SK-N-MC (cell line): ENCODE measurements around the gene MS4A18.

Source experiments
- DNase-seq: peaks from one replicate; pipeline ENCODE4 v3.0.0-alpha.2; 2011; ENCODE audit warnings: low read depth, low spot score
- H3K27ac ChIP-seq: fragments of 200-600 bp; sonication (generic); 2 replicates; pipeline ENCODE4 v1.5.1; 2016; ENCODE audit warnings: mixed run types
- H3K36me3 ChIP-seq: fragments of 200-600 bp; sonication (generic); 2 replicates; pipeline ENCODE4 v1.6.1; 2017; ENCODE audit warnings: antibody characterized with exemption, low read length, mixed read lengths; ENCODE audit not compliant: insufficient read depth
- H3K4me3 ChIP-seq: fragments of 200-600 bp; sonication (generic); 2 replicates; pipeline ENCODE4 v1.5.1; 2016
- H3K9ac ChIP-seq: fragments of 200-600 bp; sonication (generic); 2 replicates; pipeline ENCODE4 v1.8.0; 2017; ENCODE audit warnings: mixed run types, mixed read lengths; ENCODE audit not compliant: insufficient read length
- H3K9me3 ChIP-seq: fragments of 200-600 bp; sonication (generic); 2 replicates; pipeline ENCODE4 v1.6.1; 2017; ENCODE audit warnings: low read depth, mild to moderate bottlenecking, antibody characterized with exemption, low read length, moderate library complexity, mixed read lengths
- EZH2 ChIP-seq: fragments of 200-600 bp; sonication (generic); IDR thresholded peaks from one replicate; pipeline ENCODE4 v1.6.1; 2017; ENCODE audit warnings: antibody characterized with exemption
- FOXP2 ChIP-seq: optimal IDR thresholded peaks from 2 replicates; pipeline ENCODE3; 2011; ENCODE audit warnings: mild to moderate bottlenecking, moderate library complexity; ENCODE audit not compliant: insufficient read depth; ENCODE audit errors: extremely low read length, control extremely low read depth
- POLR2AphosphoS5 ChIP-seq: IDR thresholded peaks from 2 replicates; pipeline ENCODE4 v1.6.1; 2012; ENCODE audit warnings: mild to moderate bottlenecking, low read depth, low read length, borderline replicate concordance

The MS4A18 gene

GRCh38 chr11:60761436-60762190 lies 37.1 kb downstream of the MS4A18 start:
- Histone ChIP-seq H3K27ac (no peak overlapping the region), H3K9me3 (no peaks in the 10 kb centered on the region), H3K9ac (no peak overlapping the region), H3K36me3 (no peaks in the 10 kb centered on the region), H3K4me3 (no peak overlapping the region)
- no peak for TF ChIP-seq FOXP2
- no peak for TF ChIP-seq EZH2
- no peak for TF ChIP-seq POLR2AphosphoS5
- DNase-seq, result no peak

GRCh38 chr11:60762851-60763691 lies 38.6 kb downstream of the MS4A18 start:
- no peak overlapping the region for H3K27ac ChIP-seq
- TF ChIP-seq FOXP2, result no peak
- no peak for TF ChIP-seq EZH2
- no peak for TF ChIP-seq POLR2AphosphoS5
- DNase-seq, result no peak
- no peak overlapping the region for H3K4me3 ChIP-seq
- no peak overlapping the region for H3K9ac ChIP-seq
- no peaks in the 10 kb centered on the region for H3K9me3 ChIP-seq
- H3K36me3 ChIP-seq, result no peaks in the 10 kb centered on the region

- no peaks in the 10 kb centered on the region for H3K36me3 ChIP-seq
- no peak overlapping the region for H3K27ac ChIP-seq
- H3K4me3 ChIP-seq, result no peak overlapping the region
- TF ChIP-seq POLR2AphosphoS5 (no peak), FOXP2 (no peak), EZH2 (no peak)
- no peak overlapping the region for H3K9ac ChIP-seq
- no peaks in the 10 kb centered on the region for H3K9me3 ChIP-seq
- no peak for DNase-seq
Observed at GRCh38 chr11:60763692-60764369, 39.3 kb downstream of the MS4A18 start.

GRCh38 chr11:60764879-60765278 lies 40.4 kb downstream of the MS4A18 start:
- TF ChIP-seq POLR2AphosphoS5, result no peak
- TF ChIP-seq EZH2, result no peak
- TF ChIP-seq FOXP2, result no peak
- no peak overlapping the region for H3K4me3 ChIP-seq
- no peak overlapping the region for H3K27ac ChIP-seq
- no peak overlapping the region for H3K9ac ChIP-seq
- H3K36me3 ChIP-seq, result no peaks in the 10 kb centered on the region
- no peak for DNase-seq
- H3K9me3 ChIP-seq, result no peaks in the 10 kb centered on the region

- Histone ChIP-seq H3K27ac (no peak overlapping the region), H3K9ac (no peak overlapping the region), H3K4me3 (no peak overlapping the region), H3K9me3 (no peaks in the 10 kb centered on the region), H3K36me3 (no peaks in the 10 kb centered on the region)
- TF ChIP-seq EZH2 (no peak), FOXP2 (no peak), POLR2AphosphoS5 (no peak)
- DNase-seq, result no peak
Observed at GRCh38 chr11:60765355-60765754, 40.8 kb downstream of the MS4A18 start.

GRCh38 chr11:60766547-60766946 lies 42.0 kb downstream of the MS4A18 start:
- no peak for TF ChIP-seq EZH2
- TF ChIP-seq FOXP2, result no peak
- no peak for TF ChIP-seq POLR2AphosphoS5
- Histone ChIP-seq H3K9ac (no peak overlapping the region), H3K36me3 (no peaks in the 10 kb centered on the region), H3K4me3 (no peak overlapping the region), H3K9me3 (no peaks in the 10 kb centered on the region), H3K27ac (no peak overlapping the region)
- DNase-seq, result no peak

- Histone ChIP-seq H3K27ac (no peak overlapping the region), H3K9me3 (no peaks in the 10 kb centered on the region), H3K36me3 (no peaks in the 10 kb centered on the region), H3K4me3 (peak overlapping the region; percentile 21; the same call in 1 of the 2 replicates), H3K9ac (no peak overlapping the region)
- TF ChIP-seq FOXP2, result no peak
- no peak for TF ChIP-seq POLR2AphosphoS5
- TF ChIP-seq EZH2, result no peak
- no peak for DNase-seq
Observed at GRCh38 chr11:60767388-60767811, 42.9 kb downstream of the MS4A18 start.

- DNase-seq, result no peak
- TF ChIP-seq EZH2, result no peak
- TF ChIP-seq FOXP2, result no peak
- no peak for TF ChIP-seq POLR2AphosphoS5
- H3K27ac ChIP-seq, result no peak overlapping the region
- no peaks in the 10 kb centered on the region for H3K36me3 ChIP-seq
- H3K9me3 ChIP-seq, result no peaks in the 10 kb centered on the region
- no peak overlapping the region for H3K4me3 ChIP-seq
- H3K9ac ChIP-seq, result no peak overlapping the region
Observed at GRCh38 chr11:60768202-60768601, 43.7 kb downstream of the MS4A18 start.
